NCI-H2196 (cell line): ENCODE results near the gene CD47.

ENCODE experiments used
- DNase-seq: peaks from one replicate; lab custom pipeline; 2025; ENCODE audit not compliant: unreplicated experiment; lab: John Stamatoyannopoulos, UW

Gene CD47

GRCh38 chr3:108092501-108092900 lies 1.7 kb upstream of the CD47 start:
- no peak for DNase-seq

GRCh38 chr3:108091498-108092250 lies 843 bp upstream of the CD47 start:
- DNase-seq, result no peak

GRCh38 chr3:108090049-108090700 lies 656 bp downstream of the CD47 start:
- DNase-seq, result peak; percentile 51

- DNase-seq, result no peak
Observed at GRCh38 chr3:108089579-108089978, 1.3 kb downstream of the CD47 start.

- no peak for DNase-seq
Observed at GRCh38 chr3:108088697-108089096, 2.1 kb downstream of the CD47 start.

GRCh38 chr3:108088146-108088545 lies 2.7 kb downstream of the CD47 start:
- no peak for DNase-seq

GRCh38 chr3:108086653-108087052 lies 4.2 kb downstream of the CD47 start:
- no peak for DNase-seq

- DNase-seq, result no peak
Observed at GRCh38 chr3:108085810-108086350, 5.0 kb downstream of the CD47 start.

- no peak for DNase-seq
Observed at GRCh38 chr3:108085370-108085769, 5.5 kb downstream of the CD47 start.

- DNase-seq, result no peak
Observed at GRCh38 chr3:108079877-108080276, 11.0 kb downstream of the CD47 start.

- no peak for DNase-seq
Observed at GRCh38 chr3:108079043-108079442, 11.8 kb downstream of the CD47 start.

- no peak for DNase-seq
Observed at GRCh38 chr3:108076564-108076963, 14.3 kb downstream of the CD47 start.

- no peak for DNase-seq
Observed at GRCh38 chr3:108073764-108074431, 16.9 kb downstream of the CD47 start.

- DNase-seq, result no peak
Observed at GRCh38 chr3:108071368-108071767, 19.5 kb downstream of the CD47 start.

- no peak for DNase-seq
Observed at GRCh38 chr3:108070356-108070755, 20.5 kb downstream of the CD47 start.

- no peak for DNase-seq
Observed at GRCh38 chr3:108067768-108068167, 23.1 kb downstream of the CD47 start.

- DNase-seq, result no peak
Observed at GRCh38 chr3:108065096-108065495, 25.7 kb downstream of the CD47 start.

- no peak for DNase-seq
Observed at GRCh38 chr3:108064293-108064887, 26.4 kb downstream of the CD47 start.

- DNase-seq, result no peak
Observed at GRCh38 chr3:108062051-108062450, 28.8 kb downstream of the CD47 start.

- DNase-seq, result no peak
Observed at GRCh38 chr3:108060331-108060730, 30.5 kb downstream of the CD47 start.

- no peak for DNase-seq
Observed at GRCh38 chr3:108055931-108056330, 34.9 kb downstream of the CD47 start.
